Measurements from ENCODE around the gene ABRACL.

- TF ChIP-seq POLR2A (IDR thresholded peaks at IDR 0.05; ENCODE audit: low read length) (peak; percentile 62), GATA1 (IDR thresholded peaks at IDR 0.05; ENCODE audit: low read depth, low read length) (no peak)
Measured at GRCh38 chr6:139028658-139029469, at the start of gene ABRACL.
